Measurements from ENCODE around the gene TMPRSS4. TPM values are rescaled to one million over a fixed set of nuclear protein-coding genes. Genes with fewer than 3 reads are reported as not detected.

TMPRSS4 gene
- total RNA-seq, 2 donors from 2014 or later: 6.5 TPM; not detected in 1

GRCh38 chr11:118135796-118136165 is 58.9 kb downstream of the TMPRSS4 start:
- H3K36me3 ChIP-seq (replicated peaks in 1 of 2; ENCODE audit: insufficient read depth in 1 of 2, low read depth in 2 of 2): no peaks in the 10 kb centered on the region
- H3K9me3 ChIP-seq: no peaks in the 10 kb centered on the region
- no peaks in the 10 kb centered on the region for H3K4me1 ChIP-seq
- no peak overlapping the region for H3K27ac ChIP-seq
- no peak overlapping the region for H3K4me3 ChIP-seq
- ATAC-seq: no peak
- 83 to 88% methylated on average over 5 of the region's 5 CpGs for WGBS, 2 donors
- H3K27me3 ChIP-seq: no peaks in the 10 kb centered on the region
- no peak for DNase-seq
- TF ChIP-seq POLR2A (IDR thresholded peaks at IDR 0.05) (no peak), CTCF (IDR thresholded peaks at IDR 0.05) (no peak)
- intact Hi-C loops (cut with DNase I): no loop called here

- H3K4me1 ChIP-seq: no peaks in the 10 kb centered on the region
- intact Hi-C loops (cut with DNase I): no loop called here
- ATAC-seq (no peak), DNase-seq (no peak)
- WGBS, 2 donors: 77 to 84% methylated on average over 2 of the region's 2 CpGs
- no peaks in the 10 kb centered on the region for H3K9me3 ChIP-seq
- H3K4me3 ChIP-seq: no peak overlapping the region
- TF ChIP-seq POLR2A (IDR thresholded peaks at IDR 0.05) (no peak), CTCF (IDR thresholded peaks at IDR 0.05) (no peak)
- H3K27me3 ChIP-seq: no peaks in the 10 kb centered on the region
- no peaks in the 10 kb centered on the region for H3K36me3 ChIP-seq (replicated peaks in 1 of 2; ENCODE audit: insufficient read depth in 1 of 2, low read depth in 2 of 2)
- H3K27ac ChIP-seq: no peak overlapping the region
These were observed 59.5 kb downstream of the TMPRSS4 start for GRCh38 chr11:118136341-118136740.

GRCh38 chr11:118136801-118137200 is 59.9 kb downstream of the TMPRSS4 start:
- WGBS, 2 donors: 59 to 64% methylated on average over 7 to 10 of the region's 10 CpGs
- Histone ChIP-seq H3K36me3 (replicated peaks in 1 of 2; ENCODE audit: insufficient read depth in 1 of 2, low read depth in 2 of 2) (no peaks in the 10 kb centered on the region), H3K4me1 (no peaks in the 10 kb centered on the region), H3K9me3 (no peaks in the 10 kb centered on the region), H3K4me3 (no peak overlapping the region), H3K27ac (no peak overlapping the region), H3K27me3 (peaks cover 0 to under 1% of the 10 kb centered on the region in 2 donors)
- TF ChIP-seq CTCF (IDR thresholded peaks at IDR 0.05) (no peak), POLR2A (IDR thresholded peaks at IDR 0.05) (no peak)
- ATAC-seq: no peak
- intact Hi-C loops (cut with DNase I): no loop called here
- no peak for DNase-seq

- H3K4me1 ChIP-seq: no peaks in the 10 kb centered on the region
- DNase-seq (no peak), ATAC-seq (no peak)
- H3K4me3 ChIP-seq: no peak overlapping the region
- 52 to 54% methylated on average over 10 of the region's 10 CpGs for WGBS, 2 donors
- H3K36me3 ChIP-seq (replicated peaks in 1 of 2; ENCODE audit: insufficient read depth in 1 of 2, low read depth in 2 of 2): no peaks in the 10 kb centered on the region
- intact Hi-C loops (cut with DNase I): no loop called here
- no peaks in the 10 kb centered on the region for H3K9me3 ChIP-seq
- TF ChIP-seq CTCF (IDR thresholded peaks at IDR 0.05): no peak
- no peak for TF ChIP-seq POLR2A (IDR thresholded peaks at IDR 0.05)
- H3K27ac ChIP-seq: no peak overlapping the region
- peaks cover 0 to 3% of the 10 kb centered on the region in 2 donors for H3K27me3 ChIP-seq
These were observed 62.1 kb downstream of the TMPRSS4 start for GRCh38 chr11:118138839-118139420.

- intact Hi-C loops (cut with DNase I): no loop called here
- Histone ChIP-seq H3K36me3 (replicated peaks in 1 of 2; ENCODE audit: insufficient read depth in 1 of 2, low read depth in 2 of 2) (no peaks in the 10 kb centered on the region), H3K4me3 (no peak overlapping the region), H3K4me1 (no peaks in the 10 kb centered on the region), H3K27ac (no peak overlapping the region), H3K27me3 (peaks cover 0 to 3% of the 10 kb centered on the region in 2 donors), H3K9me3 (no peaks in the 10 kb centered on the region)
- TF ChIP-seq CTCF (IDR thresholded peaks at IDR 0.05): no peak
- DNase-seq: no peak
- 32 to 44% methylated on average over 1 of the region's 1 CpG for WGBS, 2 donors
- no peak for ATAC-seq
These were observed 62.7 kb downstream of the TMPRSS4 start for GRCh38 chr11:118139578-118139977.

All from body of pancreas (tissue), 4 donors.